GM10266 (cell line): Measurements from ENCODE around the gene SMC1B.

Source experiments
- DNase-seq: peaks from one replicate; pipeline ENCODE4 v3.0.0; 2012; ENCODE audit errors: extremely low spot score
- TF ChIP-seq, protein P1 (sequence below): IDR thresholded peaks from 2 replicates; pipeline ENCODE4 v1.5.1; 2012; ENCODE audit warnings: mild to moderate bottlenecking, low read depth; ENCODE audit not compliant: control insufficient read depth, insufficient read depth; ENCODE audit errors: missing control alignments

Gene SMC1B

DNA sequence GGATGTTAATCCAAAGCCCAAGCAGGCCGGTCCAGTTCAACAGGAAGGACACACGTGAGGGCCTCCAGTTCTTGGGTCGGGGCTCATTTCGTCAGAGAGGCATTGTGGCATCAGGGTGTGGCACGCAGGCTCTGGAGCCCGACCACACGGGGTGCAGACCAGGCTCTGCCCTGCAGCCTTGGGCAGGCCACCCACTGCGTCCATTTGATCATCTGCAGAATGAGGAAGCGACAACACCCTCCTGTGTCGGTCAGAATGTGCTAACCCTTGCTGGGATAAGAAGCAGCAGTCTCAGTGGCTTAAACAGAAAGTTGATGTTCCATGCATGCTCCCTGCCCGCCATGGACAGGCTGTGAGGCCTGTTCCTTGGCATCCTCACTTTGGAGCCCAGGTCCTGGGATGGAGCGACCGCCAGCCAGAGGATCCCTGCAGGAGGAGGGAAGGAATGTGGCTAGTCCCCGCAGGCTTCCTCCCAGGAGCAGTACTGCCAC lies 10.9 kb upstream of the SMC1B start:
- DNase-seq, result no peak
- TF ChIP-seq, protein P1, sequence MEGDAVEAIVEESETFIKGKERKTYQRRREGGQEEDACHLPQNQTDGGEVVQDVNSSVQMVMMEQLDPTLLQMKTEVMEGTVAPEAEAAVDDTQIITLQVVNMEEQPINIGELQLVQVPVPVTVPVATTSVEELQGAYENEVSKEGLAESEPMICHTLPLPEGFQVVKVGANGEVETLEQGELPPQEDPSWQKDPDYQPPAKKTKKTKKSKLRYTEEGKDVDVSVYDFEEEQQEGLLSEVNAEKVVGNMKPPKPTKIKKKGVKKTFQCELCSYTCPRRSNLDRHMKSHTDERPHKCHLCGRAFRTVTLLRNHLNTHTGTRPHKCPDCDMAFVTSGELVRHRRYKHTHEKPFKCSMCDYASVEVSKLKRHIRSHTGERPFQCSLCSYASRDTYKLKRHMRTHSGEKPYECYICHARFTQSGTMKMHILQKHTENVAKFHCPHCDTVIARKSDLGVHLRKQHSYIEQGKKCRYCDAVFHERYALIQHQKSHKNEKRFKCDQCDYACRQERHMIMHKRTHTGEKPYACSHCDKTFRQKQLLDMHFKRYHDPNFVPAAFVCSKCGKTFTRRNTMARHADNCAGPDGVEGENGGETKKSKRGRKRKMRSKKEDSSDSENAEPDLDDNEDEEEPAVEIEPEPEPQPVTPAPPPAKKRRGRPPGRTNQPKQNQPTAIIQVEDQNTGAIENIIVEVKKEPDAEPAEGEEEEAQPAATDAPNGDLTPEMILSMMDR, result no peak

DNA sequence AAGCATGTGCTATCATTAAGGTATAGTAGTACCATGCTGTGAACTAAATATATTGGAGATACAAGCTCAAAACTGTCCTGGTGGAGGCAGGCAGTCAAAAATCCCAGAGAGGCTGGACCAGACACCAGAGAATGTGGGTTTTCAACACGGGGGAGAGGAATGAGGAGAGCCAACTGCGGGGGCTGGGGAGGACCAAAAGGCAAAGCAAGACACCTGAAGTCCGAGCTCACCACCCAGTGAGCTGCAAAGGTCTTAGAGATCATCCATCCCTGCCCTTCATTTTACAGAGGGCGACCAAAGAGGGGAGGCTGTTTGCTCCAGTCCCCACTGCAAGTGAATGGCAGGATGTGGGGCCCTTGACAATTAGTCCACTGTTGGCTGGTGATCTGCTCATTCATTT lies 10.1 kb upstream of the SMC1B start:
- DNase-seq, result no peak
- TF ChIP-seq, protein P1, result no peak

DNA sequence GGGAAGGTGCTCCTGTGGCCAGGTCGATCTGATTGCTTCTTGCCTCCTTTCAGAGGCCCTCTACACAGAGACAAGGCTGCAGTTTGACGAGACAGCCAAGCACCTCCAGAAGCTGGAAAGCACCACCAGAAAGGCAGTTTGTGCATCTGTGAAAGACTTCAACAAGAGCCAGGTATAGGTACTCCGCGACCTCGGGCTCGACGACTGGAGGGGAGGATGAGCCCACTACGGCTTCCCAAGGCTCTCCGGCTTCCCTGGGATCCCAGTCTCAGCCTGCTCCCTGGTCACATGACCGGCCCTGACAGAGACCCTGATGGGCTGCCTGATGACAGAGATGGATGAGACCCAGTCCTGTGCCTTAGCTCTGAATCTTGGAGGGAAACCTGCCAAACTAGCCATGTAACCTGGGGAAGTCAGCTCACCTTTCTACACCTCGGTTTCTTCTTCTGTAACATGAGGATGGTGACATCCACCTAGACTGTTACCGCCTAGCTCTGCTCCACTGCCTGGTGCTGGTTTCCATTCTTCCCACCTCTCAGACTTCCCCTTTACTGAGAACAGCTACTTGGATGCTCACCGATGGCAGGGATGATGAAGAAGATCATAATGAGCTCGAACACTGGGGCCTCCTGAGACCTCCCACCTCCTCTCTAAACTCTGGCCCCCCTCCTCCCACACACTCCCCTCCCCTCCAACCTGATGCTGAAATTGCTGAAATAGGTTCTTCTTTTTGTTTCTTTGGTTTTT lies 9.0 kb upstream of the SMC1B start:
- no peak for DNase-seq
- TF ChIP-seq, protein P1, result no peak

DNA sequence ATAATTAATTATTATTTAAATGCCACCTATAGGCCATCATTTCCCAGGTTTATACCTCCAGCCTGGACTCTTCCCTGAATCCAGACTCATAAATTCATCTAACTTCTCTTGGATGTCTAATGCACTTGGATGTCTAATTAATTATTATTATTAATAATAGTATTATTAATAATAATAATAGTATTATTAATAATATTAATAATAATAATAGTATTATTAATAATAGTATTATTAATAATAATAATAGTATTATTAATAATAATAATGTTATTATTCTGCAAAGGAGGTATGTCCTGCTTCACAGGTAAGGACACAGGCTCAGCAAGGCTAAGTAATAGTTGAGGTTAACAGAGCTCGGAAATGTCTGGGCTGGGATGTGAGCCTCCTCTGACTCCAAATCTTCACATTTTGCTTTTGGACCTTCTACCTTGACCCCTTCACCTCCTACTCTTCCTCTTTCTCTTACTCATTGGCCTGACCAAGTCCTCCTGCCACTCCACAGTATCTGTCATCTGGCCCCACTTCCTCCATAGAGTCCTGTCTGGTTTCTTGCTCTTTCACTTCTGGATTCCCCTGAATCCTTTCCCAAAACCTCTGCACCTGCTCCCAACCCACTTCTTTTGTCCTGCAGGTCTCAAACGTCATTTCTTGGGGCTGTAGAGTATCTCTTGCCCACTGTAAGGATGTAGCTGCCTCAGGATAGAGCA lies 8.1 kb upstream of the SMC1B start:
- no peak for DNase-seq
- TF ChIP-seq, protein P1, result no peak

DNA sequence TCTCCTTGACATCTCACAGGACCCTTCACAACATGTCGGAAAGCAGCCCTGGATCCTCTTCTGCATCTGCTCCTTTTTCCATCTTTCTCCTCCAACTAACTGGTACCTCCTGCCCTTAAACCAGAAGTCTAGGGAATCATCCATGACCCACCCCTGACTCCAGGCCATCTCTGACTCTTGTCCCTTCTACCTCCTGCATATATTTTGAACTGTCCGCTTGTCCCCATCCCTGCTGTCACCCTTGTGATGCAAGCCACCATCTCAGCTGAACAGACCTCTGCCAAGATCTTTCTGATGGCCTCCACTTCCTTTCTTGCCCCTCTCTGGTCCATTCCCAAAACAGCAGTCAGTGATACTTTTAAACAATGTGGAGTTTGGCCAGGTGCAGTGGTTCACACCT lies 7.1 kb upstream of the SMC1B start:
- TF ChIP-seq, protein P1, result no peak
- no peak for DNase-seq

DNA sequence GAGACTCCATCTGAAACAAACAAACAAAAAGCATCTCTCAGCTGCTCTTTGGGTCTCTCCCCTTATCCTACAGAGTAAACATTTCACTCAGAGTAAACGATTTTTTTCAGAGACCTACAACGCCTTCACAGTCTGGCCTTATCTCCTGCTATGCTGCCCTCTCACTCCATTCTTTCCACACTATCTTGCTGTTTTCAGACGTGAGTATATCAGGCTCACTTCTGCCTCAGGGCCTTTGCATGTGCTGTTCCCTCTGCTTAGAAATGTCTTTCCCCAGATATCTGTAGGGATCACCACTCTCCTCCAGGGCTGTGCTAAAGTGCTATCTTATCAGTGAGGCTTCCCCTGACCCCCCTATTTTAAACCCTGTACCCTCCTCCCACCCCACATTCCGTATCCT lies 6.6 kb upstream of the SMC1B start:
- TF ChIP-seq, protein P1, result no peak
- no peak for DNase-seq

DNA sequence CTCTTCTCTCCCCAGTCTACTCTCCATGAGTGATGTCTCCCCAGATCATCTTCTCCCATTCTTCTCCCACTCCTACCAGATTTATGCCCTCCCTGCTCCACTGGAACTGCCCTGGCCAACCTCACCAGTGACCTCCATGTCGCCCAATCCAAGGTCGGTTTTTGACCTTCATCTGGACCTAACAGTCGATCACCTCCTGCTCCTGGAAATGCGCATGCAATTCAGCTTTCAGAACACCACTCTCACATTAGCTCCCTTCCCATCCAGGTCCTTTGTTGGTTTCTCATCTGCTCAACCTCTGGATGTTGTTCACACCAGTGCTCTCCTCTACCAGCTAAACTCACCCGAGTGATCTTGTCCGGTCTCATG lies 5.4 kb upstream of the SMC1B start:
- TF ChIP-seq, protein P1, result no peak
- no peak for DNase-seq
